T-helper 1 cell treated with Interleukin-12 subunit alpha and Interleukin-12 subunit beta and Interleukin-4 antibody, amounts not matched to agents 30 μg/mL and 1 μg/mL, for 36 hours (primary cell): ENCODE measurements around the gene AAK1.
A peak's percentile ranks its signal among the peaks of the same experiment; 100 is the strongest.
"Not testable (repeated sequence)": the region's sequence is repeated elsewhere in the genome, so short reads cannot be mapped to it uniquely, and the experiment has no call there.

ENCODE experiments used
- H3K27ac Mint-ChIP-seq: one replicate; pipeline ENCODE4 v1.8.0; 2021; ENCODE audit warnings: mild to moderate bottlenecking, mixed read lengths
- H3K27me3 Mint-ChIP-seq: one replicate; pipeline ENCODE4 v1.8.0; 2021; ENCODE audit warnings: low read depth, mixed read lengths
- H3K36me3 Mint-ChIP-seq: one replicate; pipeline ENCODE4 v1.8.0; 2021; ENCODE audit warnings: low read depth, mixed read lengths
- H3K4me1 Mint-ChIP-seq: one replicate; pipeline ENCODE4 v1.8.0; 2021; ENCODE audit warnings: low read depth, mixed read lengths
- H3K4me3 Mint-ChIP-seq: one replicate; pipeline ENCODE4 v1.8.0; 2021; ENCODE audit warnings: mild to moderate bottlenecking, moderate library complexity, mixed read lengths
- H3K9me3 Mint-ChIP-seq: one replicate; pipeline ENCODE4 v1.8.0; 2021; ENCODE audit warnings: mixed read lengths

AAK1 gene

GRCh38 chr2:69612200-69612599 is 31.3 kb downstream of the AAK1 start:
- H3K9me3 Mint-ChIP-seq, result peaks cover 17% of the 10 kb centered on the region
- H3K27me3 Mint-ChIP-seq, result no peaks in the 10 kb centered on the region
- H3K36me3 Mint-ChIP-seq, result peaks cover 51% of the 10 kb centered on the region
- peaks cover 16% of the 10 kb centered on the region for H3K4me1 Mint-ChIP-seq
- H3K4me3 Mint-ChIP-seq, result no peak overlapping the region
- no peak overlapping the region for H3K27ac Mint-ChIP-seq

GRCh38 chr2:69608109-69608508 is 35.4 kb downstream of the AAK1 start:
- H3K4me1 Mint-ChIP-seq, result peaks cover 31% of the 10 kb centered on the region
- no peak overlapping the region for H3K4me3 Mint-ChIP-seq

DNA sequence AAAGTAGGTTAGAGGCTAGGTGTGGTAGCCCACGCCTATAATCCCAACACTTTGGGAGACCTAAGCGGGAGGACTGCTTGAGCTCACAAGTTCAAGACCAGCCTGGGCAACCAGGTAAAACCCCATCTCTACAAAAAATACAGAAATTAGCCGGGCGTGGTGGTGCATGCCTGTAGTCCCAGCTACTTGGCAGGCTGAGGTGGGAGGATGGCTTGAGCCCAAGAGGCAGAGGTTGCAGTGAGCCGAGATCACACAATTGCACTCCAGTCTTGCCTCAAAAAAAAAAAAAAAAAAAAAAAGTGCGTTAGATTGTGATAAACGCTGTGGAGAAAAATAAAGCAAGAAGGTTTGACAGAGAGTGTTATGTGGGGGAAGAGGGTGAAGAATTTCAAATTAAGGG is 36.8 kb downstream of the AAK1 start:
- not testable (repeated sequence) for H3K4me3 Mint-ChIP-seq, H3K27ac Mint-ChIP-seq, H3K27me3 Mint-ChIP-seq, H3K9me3 Mint-ChIP-seq
- Mint-ChIP-seq H3K4me1 (peaks cover 39% of the 10 kb centered on the region), H3K36me3 (peaks cover 21% of the 10 kb centered on the region)

More at GRCh38 chr2:69608109-69608508, 35.4 kb downstream of the AAK1 start:
- Mint-ChIP-seq H3K27me3 (no peaks in the 10 kb centered on the region), H3K27ac (no peak overlapping the region), H3K9me3 (peaks cover 4% of the 10 kb centered on the region), H3K36me3 (peaks cover 29% of the 10 kb centered on the region)

DNA sequence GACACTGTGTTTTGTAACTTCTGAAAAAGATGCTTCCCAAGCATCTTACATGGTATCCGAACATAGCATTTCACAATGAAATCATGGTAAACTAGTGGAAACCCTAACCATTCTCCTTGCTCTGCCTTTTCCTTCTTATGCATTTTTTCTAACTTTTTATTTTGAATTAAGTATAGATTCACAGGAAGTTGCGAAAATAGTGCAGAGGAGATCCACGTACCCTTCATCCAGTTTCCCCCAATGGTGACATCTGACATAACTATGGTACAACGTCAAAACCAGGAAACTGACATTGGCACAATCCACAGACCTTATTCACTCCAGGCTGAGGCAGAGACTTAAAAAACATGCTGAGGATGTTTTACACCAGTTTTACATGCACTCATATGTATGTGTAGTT is 38.3 kb downstream of the AAK1 start:
- Mint-ChIP-seq H3K4me1 (peaks cover 53% of the 10 kb centered on the region), H3K4me3 (no peak overlapping the region), H3K36me3 (peaks cover 21% of the 10 kb centered on the region), H3K27ac (no peak overlapping the region), H3K27me3 (no peaks in the 10 kb centered on the region), H3K9me3 (no peaks in the 10 kb centered on the region)

- Mint-ChIP-seq H3K9me3 (no peaks in the 10 kb centered on the region), H3K36me3 (peaks cover 23% of the 10 kb centered on the region), H3K4me3 (no peak overlapping the region), H3K27me3 (no peaks in the 10 kb centered on the region), H3K4me1 (peaks cover 57% of the 10 kb centered on the region), H3K27ac (no peak overlapping the region)
Measured at GRCh38 chr2:69604836-69605235, 38.7 kb downstream of the AAK1 start.

DNA sequence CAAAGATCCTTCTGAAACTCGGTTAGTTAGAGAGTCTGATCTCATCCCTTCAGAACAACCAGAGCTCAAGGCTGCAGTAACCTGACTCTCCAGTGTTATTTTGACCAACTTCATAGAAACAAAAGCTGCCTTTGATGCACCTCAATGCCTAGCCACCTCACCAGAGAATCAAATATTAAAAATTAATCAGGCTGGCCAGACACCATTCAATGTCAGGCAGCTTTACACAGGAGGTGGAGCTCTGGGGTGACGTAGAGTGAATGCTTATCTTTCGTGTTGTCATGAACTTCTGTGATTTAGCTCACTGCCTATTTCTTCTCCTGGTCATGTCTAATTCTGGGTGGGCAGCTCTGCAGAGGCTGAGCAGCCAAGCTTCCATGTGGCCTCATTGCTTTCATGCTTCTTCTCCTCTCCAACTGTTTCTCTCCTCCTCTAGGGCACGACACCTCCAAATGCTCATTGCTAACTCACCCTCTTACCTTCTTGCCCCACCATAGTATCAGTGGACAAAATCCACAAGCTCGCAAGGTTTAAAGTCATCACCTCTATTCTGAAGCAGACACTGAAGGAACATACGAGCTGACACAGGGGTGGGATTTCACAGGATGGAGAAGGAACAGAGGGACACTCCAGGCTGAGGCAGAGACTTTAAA is 39.4 kb downstream of the AAK1 start:
- Mint-ChIP-seq H3K27ac (no peak overlapping the region), H3K27me3 (no peaks in the 10 kb centered on the region), H3K4me1 (peaks cover 62% of the 10 kb centered on the region), H3K9me3 (no peaks in the 10 kb centered on the region), H3K36me3 (peaks cover 23% of the 10 kb centered on the region), H3K4me3 (no peak overlapping the region)

GRCh38 chr2:69603146-69603743 is 40.3 kb downstream of the AAK1 start:
- H3K27me3 Mint-ChIP-seq, result no peaks in the 10 kb centered on the region
- H3K4me1 Mint-ChIP-seq, result peaks cover 58% of the 10 kb centered on the region
- H3K36me3 Mint-ChIP-seq, result peaks cover 21% of the 10 kb centered on the region
- no peaks in the 10 kb centered on the region for H3K9me3 Mint-ChIP-seq
- no peak overlapping the region for H3K27ac Mint-ChIP-seq
- no peak overlapping the region for H3K4me3 Mint-ChIP-seq

DNA sequence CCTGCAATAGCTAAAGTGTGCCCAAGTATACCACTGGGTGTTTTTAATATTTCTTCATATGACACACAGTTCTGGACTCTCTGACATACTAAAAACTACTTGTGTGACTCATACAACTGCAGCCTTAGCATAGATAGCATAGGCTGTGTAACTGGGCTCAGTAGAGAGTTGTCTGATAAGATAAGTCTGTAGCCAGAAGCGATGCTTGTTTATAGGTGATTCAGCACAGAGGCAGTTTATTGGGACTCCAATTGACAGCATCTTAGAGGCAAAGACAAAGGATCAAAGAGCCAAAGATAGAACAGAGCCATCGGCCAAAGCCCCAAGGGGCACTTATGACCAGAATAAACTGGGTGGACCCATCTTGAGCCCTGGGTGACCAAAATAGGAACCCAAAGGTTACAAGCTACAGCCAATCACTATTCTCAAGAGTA is 42.3 kb downstream of the AAK1 start:
- H3K36me3 Mint-ChIP-seq, result peaks cover 19% of the 10 kb centered on the region
- H3K4me3 Mint-ChIP-seq, result no peak overlapping the region
- peak overlapping the region; percentile 55 for H3K27ac Mint-ChIP-seq
- peaks cover 66% of the 10 kb centered on the region for H3K4me1 Mint-ChIP-seq
- H3K27me3 Mint-ChIP-seq, result no peaks in the 10 kb centered on the region
- no peaks in the 10 kb centered on the region for H3K9me3 Mint-ChIP-seq

GRCh38 chr2:69600425-69600824 is 43.1 kb downstream of the AAK1 start:
- peak overlapping the region; percentile 0 for H3K4me3 Mint-ChIP-seq
- H3K27me3 Mint-ChIP-seq, result no peaks in the 10 kb centered on the region
- H3K27ac Mint-ChIP-seq, result peak overlapping the region; percentile 76
- peaks cover 14% of the 10 kb centered on the region for H3K36me3 Mint-ChIP-seq
- H3K9me3 Mint-ChIP-seq, result no peaks in the 10 kb centered on the region
- H3K4me1 Mint-ChIP-seq, result peaks cover 59% of the 10 kb centered on the region

- Mint-ChIP-seq H3K4me1 (peaks cover 52% of the 10 kb centered on the region), H3K27ac (no peak overlapping the region), H3K4me3 (no peak overlapping the region), H3K9me3 (no peaks in the 10 kb centered on the region), H3K27me3 (no peaks in the 10 kb centered on the region), H3K36me3 (peaks cover 20% of the 10 kb centered on the region)
Measured at GRCh38 chr2:69597843-69598610, 45.5 kb downstream of the AAK1 start.

GRCh38 chr2:69597105-69597504 is 46.4 kb downstream of the AAK1 start:
- Mint-ChIP-seq H3K4me1 (peaks cover 54% of the 10 kb centered on the region), H3K27me3 (no peaks in the 10 kb centered on the region), H3K27ac (no peak overlapping the region), H3K36me3 (peaks cover 21% of the 10 kb centered on the region), H3K9me3 (no peaks in the 10 kb centered on the region), H3K4me3 (no peak overlapping the region)

DNA sequence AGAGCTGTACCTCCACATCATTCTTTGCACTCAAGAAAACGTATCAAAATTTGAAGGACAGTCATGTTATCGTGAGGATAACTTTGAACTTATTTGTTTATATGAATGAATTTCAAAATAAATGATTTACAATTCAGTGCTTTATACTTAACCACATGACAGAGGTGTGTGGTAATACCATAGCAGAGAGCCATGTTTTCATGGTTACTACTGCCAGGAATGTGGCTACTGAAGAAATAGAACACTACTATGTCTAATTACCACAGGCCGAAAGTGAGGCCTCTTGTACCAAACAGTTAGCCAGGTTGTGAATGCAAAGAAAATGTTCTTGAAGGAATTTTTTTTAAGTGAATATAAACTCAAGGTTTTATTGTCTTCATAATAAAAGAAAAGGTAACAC is 49.2 kb downstream of the AAK1 start:
- Mint-ChIP-seq H3K9me3 (no peaks in the 10 kb centered on the region), H3K27me3 (no peaks in the 10 kb centered on the region), H3K27ac (no peak overlapping the region), H3K36me3 (peaks cover 11% of the 10 kb centered on the region), H3K4me1 (peaks cover 42% of the 10 kb centered on the region), H3K4me3 (no peak overlapping the region)

DNA sequence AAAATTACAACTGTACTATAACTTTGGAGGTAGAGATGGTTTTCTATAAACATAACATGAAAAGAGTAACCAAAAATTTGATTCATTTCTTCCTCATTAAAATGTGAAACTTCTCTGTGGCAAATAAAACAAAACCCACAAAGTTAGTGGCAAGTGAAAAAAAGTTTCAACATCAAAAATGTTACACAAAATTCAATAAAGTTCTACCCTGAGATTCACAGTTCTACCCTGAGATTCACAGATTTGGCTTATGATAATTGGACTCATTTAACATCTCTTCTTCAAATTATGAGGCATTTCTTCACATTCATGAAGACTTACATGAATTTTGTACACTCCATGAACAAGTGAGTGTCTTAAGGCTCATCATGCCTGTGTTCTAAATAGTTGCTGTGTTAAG is 51.0 kb downstream of the AAK1 start:
- Mint-ChIP-seq H3K4me3 (no peak overlapping the region), H3K9me3 (no peaks in the 10 kb centered on the region), H3K36me3 (peaks cover 13% of the 10 kb centered on the region), H3K4me1 (peaks cover 43% of the 10 kb centered on the region), H3K27me3 (no peaks in the 10 kb centered on the region), H3K27ac (no peak overlapping the region)

GRCh38 chr2:69589973-69590652 is 53.4 kb downstream of the AAK1 start:
- no peaks in the 10 kb centered on the region for H3K9me3 Mint-ChIP-seq
- H3K4me1 Mint-ChIP-seq, result peaks cover 46% of the 10 kb centered on the region
- H3K4me3 Mint-ChIP-seq, result no peak overlapping the region
- no peaks in the 10 kb centered on the region for H3K27me3 Mint-ChIP-seq
- no peak overlapping the region for H3K27ac Mint-ChIP-seq
- H3K36me3 Mint-ChIP-seq, result peaks cover 11% of the 10 kb centered on the region
